HL-60 (cell line): ENCODE data around the gene SPAG8.

Source experiments
- DNase-seq, 2 experiments: peaks; one replicate each; pipeline ENCODE4 v3.0.0-alpha.2; 2010 to 2020; ENCODE audit warnings: low read depth in 1 of 2, low spot score in 1 of 2
- H3K27ac ChIP-seq: fragments of 250-450 bp; sonication (Bioruptor Pico); replicated peaks from 2 replicates; pipeline ENCODE4 v1.5.1; 2020; ENCODE audit warnings: mild to moderate bottlenecking, moderate library complexity
- H3K27me3 ChIP-seq: fragments of 250-450 bp; sonication (Bioruptor Pico); 2 replicates; pipeline ENCODE4 v1.5.1; 2021; ENCODE audit warnings: mild to moderate bottlenecking, moderate library complexity; ENCODE audit not compliant: insufficient read depth, poor library complexity, severe bottlenecking
- H3K4me3 ChIP-seq: replicated peaks from 2 replicates; pipeline ENCODE4 v1.5.1; 2011; ENCODE audit warnings: mild to moderate bottlenecking, control low read depth, low read length; ENCODE audit not compliant: insufficient read depth
- GABPA ChIP-seq: IDR thresholded peaks from 2 replicates; pipeline ENCODE4 v1.6.1; 2012; ENCODE audit warnings: low read depth
- POLR2AphosphoS5 ChIP-seq: IDR thresholded peaks from 2 replicates; pipeline ENCODE4 v1.6.1; 2012; ENCODE audit warnings: low read depth
- REST ChIP-seq: IDR thresholded peaks from 2 replicates; pipeline ENCODE4 v1.6.1; 2012; ENCODE audit warnings: low read depth; ENCODE audit not compliant: insufficient replicate concordance
- SPI1 ChIP-seq: IDR thresholded peaks from 2 replicates; pipeline ENCODE4 v1.6.1; 2012; ENCODE audit warnings: low read depth, mild to moderate bottlenecking, borderline replicate concordance
- TF ChIP-seq, protein P1 (sequence below): IDR thresholded peaks from one replicate; pipeline ENCODE4 v1.5.1; 2011; ENCODE audit warnings: low read length, control low read depth, inconsistent platforms; ENCODE audit not compliant: insufficient read depth

The SPAG8 gene

GRCh38 chr9:35835766-35836165 is 23.7 kb upstream of the SPAG8 start:
- Histone ChIP-seq H3K4me3 (no peak overlapping the region), H3K27me3 (peaks cover 14% of the 10 kb centered on the region), H3K27ac (no peak overlapping the region)
- DNase-seq, result no peak
- no peak for TF ChIP-seq SPI1
- no peak for TF ChIP-seq GABPA
- TF ChIP-seq POLR2AphosphoS5, result no peak
- TF ChIP-seq, protein P1, sequence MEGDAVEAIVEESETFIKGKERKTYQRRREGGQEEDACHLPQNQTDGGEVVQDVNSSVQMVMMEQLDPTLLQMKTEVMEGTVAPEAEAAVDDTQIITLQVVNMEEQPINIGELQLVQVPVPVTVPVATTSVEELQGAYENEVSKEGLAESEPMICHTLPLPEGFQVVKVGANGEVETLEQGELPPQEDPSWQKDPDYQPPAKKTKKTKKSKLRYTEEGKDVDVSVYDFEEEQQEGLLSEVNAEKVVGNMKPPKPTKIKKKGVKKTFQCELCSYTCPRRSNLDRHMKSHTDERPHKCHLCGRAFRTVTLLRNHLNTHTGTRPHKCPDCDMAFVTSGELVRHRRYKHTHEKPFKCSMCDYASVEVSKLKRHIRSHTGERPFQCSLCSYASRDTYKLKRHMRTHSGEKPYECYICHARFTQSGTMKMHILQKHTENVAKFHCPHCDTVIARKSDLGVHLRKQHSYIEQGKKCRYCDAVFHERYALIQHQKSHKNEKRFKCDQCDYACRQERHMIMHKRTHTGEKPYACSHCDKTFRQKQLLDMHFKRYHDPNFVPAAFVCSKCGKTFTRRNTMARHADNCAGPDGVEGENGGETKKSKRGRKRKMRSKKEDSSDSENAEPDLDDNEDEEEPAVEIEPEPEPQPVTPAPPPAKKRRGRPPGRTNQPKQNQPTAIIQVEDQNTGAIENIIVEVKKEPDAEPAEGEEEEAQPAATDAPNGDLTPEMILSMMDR, result no peak
- no peak for TF ChIP-seq REST

GRCh38 chr9:35835216-35835632 is 23.2 kb upstream of the SPAG8 start:
- H3K4me3 ChIP-seq, result no peak overlapping the region
- TF ChIP-seq POLR2AphosphoS5, result no peak
- TF ChIP-seq, protein P1, result no peak
- no peak for TF ChIP-seq REST
- TF ChIP-seq GABPA, result no peak
- TF ChIP-seq SPI1, result no peak
- H3K27me3 ChIP-seq, result peaks cover 12% of the 10 kb centered on the region
- H3K27ac ChIP-seq, result no peak overlapping the region
- no peak for DNase-seq

DNA sequence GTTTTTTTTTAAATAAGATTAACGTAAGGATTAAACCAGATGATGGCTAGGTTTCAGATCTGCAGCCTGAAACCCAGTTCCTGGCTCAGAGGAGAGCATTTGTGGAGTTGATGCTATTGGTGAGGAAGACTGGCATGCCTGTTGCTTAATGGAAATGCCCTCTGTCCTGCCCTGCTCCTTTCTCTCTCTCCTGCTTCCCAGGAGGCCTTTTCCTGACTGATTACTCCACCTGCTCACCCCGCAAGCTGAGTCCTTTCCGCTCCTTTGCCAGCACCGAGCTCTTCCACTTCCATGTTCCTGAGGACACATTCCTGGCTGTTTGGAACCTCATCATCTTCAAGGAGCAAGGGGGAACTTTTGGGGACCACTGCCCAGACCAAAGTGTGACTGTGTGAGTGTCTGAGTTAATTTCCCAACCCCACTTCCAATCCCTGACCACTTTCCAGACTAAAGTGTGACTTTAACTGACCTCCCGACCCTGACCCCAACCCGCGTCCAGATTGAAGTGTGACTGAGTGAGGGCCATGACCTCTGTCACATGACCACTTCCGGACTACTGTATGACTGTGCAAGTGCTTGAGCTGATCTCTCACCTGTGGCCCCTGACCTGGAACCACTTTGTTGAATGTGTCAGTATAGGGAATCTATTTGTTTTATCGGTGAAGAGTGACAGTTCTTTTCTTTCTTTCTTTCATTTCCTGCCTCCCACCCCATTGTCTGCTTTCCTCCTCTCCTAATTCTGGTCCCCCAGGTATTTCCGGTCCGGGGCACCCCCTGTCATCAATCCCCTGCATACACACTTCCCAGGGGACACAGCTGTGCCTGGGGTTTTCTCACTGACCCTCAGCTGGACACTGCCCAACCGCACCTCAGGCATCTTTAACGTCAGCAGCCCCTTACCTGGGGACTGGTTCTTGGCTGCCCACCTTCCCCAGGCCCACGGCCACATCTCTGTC is 22.5 kb upstream of the SPAG8 start:
- no peak for TF ChIP-seq POLR2AphosphoS5
- TF ChIP-seq REST, result no peak
- TF ChIP-seq SPI1, result no peak
- TF ChIP-seq, protein P1, result no peak
- TF ChIP-seq GABPA, result no peak
- Histone ChIP-seq H3K4me3 (no peak overlapping the region), H3K27me3 (peaks cover 6% of the 10 kb centered on the region), H3K27ac (no peak overlapping the region)
- DNase-seq, result no peak
